Liver (tissue), 3 donors: ENCODE measurements around the gene USP2.

Source experiments
- CTCF ChIP-seq: fragments of 150-350 bp; IDR thresholded peaks from 2 replicates; pipeline ENCODE4 v1.5.1; 2017; ENCODE audit warnings: improper control_type of control experiment, low read depth, low read length; ENCODE audit not compliant: missing input control
- HNF4G ChIP-seq: IDR thresholded peaks from 2 replicates; pipeline ENCODE4 v1.6.1; 2016; ENCODE audit warnings: antibody characterized with exemption
- RAD21 ChIP-seq, 2 donors: IDR thresholded peaks; 2 replicates each; pipeline ENCODE4 v1.6.1; 2016; ENCODE audit warnings: antibody characterized with exemption in 2 of 2, mild to moderate bottlenecking in 2 of 2
- YY1 ChIP-seq: IDR thresholded peaks from 2 replicates; pipeline ENCODE4 v1.6.1; 2016; ENCODE audit warnings: antibody characterized with exemption, mild to moderate bottlenecking
- donor health status: healthy.
- donor health status: healthy.

GRCh38 chr11:119380160-119380826 lies 1.2 kb downstream of the USP2 start:
- TF ChIP-seq CTCF (no peak), YY1 (no peak), HNF4G (no peak), RAD21 (IDR thresholded peaks at IDR 0.05) (no peak)
